ENCODE results near the gene CNIH4.

DNA sequence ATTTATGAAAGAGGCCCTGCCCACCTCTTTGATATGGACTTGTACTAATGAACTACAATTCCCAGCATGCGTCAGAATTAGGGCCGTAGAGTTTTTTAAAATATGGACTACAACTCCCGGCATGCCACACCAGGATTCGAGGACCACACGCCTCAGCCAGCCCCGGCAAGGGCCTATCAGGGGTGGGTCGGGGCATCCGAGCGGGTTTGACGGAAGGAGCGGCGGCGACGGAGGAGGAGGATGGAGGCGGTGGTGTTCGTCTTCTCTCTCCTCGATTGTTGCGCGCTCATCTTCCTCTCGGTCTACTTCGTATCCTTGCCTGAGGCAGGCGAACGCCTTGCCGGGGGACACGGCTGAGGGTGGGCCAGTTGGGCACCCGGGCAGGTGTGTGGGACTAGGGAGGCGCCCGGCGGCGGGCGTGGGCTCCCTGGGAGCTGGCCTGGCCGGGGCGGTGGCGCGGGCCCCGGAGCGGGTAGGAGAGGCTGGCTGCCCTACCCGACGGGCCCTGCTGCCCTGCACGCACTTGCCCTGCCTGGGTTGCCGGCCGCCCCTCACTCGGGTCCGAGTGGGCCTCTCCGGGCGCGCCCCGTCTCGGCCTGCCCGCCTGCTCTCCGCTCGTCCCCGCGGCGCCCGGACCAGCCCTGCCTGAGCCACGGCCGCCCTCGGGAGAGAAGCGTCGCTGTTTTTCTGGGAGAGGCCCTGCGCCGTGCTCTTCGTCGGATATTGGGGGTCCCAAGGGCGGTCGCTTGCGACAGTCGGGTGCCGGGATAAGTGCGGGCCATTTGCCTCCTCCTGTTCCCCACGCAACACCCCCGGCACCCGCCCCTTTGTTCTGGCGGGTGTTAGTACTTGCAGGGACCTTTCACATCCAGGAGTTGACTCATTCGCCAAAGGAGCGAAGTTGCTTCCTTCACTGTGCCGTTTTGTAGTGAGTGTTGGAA, at the start of gene CNIH4:
- TF ChIP-seq ZNF263 (CRISPR knock-in tag; IDR thresholded peaks at IDR 0.05; ENCODE audit: low read depth) (no peak), TEAD4 (CRISPR knock-in tag; IDR thresholded peaks at IDR 0.05) (no peak), TCF7 (CRISPR knock-in tag; IDR thresholded peaks at IDR 0.05; ENCODE audit: low read depth) (no peak)
- TF ChIP-seq, protein P1, sequence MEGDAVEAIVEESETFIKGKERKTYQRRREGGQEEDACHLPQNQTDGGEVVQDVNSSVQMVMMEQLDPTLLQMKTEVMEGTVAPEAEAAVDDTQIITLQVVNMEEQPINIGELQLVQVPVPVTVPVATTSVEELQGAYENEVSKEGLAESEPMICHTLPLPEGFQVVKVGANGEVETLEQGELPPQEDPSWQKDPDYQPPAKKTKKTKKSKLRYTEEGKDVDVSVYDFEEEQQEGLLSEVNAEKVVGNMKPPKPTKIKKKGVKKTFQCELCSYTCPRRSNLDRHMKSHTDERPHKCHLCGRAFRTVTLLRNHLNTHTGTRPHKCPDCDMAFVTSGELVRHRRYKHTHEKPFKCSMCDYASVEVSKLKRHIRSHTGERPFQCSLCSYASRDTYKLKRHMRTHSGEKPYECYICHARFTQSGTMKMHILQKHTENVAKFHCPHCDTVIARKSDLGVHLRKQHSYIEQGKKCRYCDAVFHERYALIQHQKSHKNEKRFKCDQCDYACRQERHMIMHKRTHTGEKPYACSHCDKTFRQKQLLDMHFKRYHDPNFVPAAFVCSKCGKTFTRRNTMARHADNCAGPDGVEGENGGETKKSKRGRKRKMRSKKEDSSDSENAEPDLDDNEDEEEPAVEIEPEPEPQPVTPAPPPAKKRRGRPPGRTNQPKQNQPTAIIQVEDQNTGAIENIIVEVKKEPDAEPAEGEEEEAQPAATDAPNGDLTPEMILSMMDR (IDR thresholded peaks at IDR 0.05): no peak
